ENCODE results near the gene ADAM21.

GRCh38 chr14:70422538-70422937 is 29.4 kb upstream of the ADAM21 start:
- TF ChIP-seq GATA3 (IDR thresholded peaks at IDR 0.05; ENCODE audit: low read depth, low read length) (no peak), GATA2 (IDR thresholded peaks at IDR 0.05; ENCODE audit: low read depth, low read length) (no peak)
